GM21786 (cell line): ENCODE results near the gene POC1A.
"Not testable (repeated sequence)": the region's sequence is repeated elsewhere in the genome, so short reads cannot be mapped to it uniquely, and the experiment has no call there.

Experiments
- ATAC-seq: cut with Tn5 transposase; IDR thresholded peaks from one replicate; pipeline ENCODE4 v1.9.1; 2021; ENCODE audit not compliant: unreplicated experiment

Gene POC1A

GRCh38 chr3:52153389-52154096, 680 bp downstream of the POC1A start:
- no peak for ATAC-seq

DNA sequence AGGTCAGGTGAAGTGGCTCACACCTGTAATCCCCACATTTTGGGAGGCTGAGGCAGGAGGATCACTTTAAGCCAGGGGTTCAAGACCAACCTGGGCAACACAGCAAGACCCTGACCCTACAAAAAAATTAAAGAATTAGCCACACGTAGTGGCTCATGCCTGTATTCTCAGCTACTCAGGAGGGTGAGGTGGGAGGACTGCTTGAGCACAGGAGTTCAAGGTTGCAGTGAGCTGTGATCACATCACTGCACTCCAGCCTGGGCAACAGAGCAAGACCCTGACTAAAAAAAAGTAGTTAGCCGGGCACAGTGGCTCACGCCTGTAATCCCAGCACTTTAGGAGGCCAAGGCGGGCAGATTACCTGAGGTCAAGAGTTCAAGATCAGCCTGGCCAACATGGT, 2.2 kb downstream of the POC1A start:
- ATAC-seq: not testable (repeated sequence)

GRCh38 chr3:52150860-52151259, 3.4 kb downstream of the POC1A start:
- ATAC-seq: no peak

GRCh38 chr3:52150357-52150756, 3.9 kb downstream of the POC1A start:
- ATAC-seq: no peak

- no peak for ATAC-seq
Observed at GRCh38 chr3:52149726-52150125, 4.5 kb downstream of the POC1A start.

GRCh38 chr3:52149021-52149420, 5.2 kb downstream of the POC1A start:
- no peak for ATAC-seq

DNA sequence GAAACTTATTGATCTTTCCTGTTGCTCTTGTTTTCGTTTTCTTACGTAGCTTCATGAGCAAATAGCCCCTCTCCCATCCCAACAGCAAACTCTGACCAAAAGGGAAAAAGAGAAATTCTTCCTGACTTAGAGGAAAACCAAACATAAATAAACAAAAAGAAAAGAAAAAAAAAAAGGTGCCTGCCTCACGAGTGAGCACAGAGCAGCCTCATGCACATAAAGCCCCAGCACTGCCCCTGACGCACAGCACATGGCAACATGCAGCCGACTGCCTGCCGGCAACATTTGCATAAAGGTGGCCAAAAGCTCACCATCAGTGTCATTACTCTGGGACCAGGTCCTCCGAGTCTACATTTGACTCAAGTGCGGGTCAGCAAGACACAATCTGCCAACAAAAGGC, 6.4 kb downstream of the POC1A start:
- ATAC-seq: no peak

- ATAC-seq: no peak
Observed at GRCh38 chr3:52146811-52147210, 7.4 kb downstream of the POC1A start.

DNA sequence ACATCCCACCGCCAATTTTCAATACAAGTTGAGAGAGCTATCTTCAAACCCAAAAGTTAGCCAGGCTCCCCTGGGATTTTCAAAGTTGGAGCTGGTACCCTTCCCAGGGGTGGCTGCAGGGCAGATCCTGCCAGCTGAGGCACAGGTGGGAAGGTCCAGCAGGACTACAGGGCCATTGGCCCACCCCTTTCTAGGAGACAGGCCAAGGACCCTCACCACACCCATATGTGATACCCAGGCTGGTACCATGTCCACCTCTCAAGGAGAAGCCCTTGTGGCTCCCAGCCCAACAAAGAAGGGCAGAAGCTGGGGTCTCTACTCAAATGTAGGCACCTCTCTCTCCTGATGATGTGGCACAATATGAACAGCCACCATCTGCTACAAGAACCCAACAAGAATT, 8.0 kb downstream of the POC1A start:
- no peak for ATAC-seq

DNA sequence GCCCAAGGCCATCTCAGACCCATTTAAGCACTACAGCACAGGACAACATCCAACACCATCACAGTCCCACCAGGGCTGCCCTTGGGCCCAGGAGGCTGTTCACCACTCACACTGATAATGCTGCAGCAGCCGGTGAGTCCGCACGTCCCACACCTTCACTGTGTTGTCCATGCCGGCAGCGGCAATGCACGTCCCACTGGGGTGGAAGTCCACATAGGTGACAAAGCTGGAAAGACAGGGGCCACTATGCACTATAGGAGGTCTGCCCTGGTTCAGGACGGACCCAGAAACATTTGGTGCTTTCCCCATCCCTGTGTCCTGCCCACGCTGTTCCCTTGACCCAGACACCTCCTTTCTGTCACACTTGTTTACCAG, 8.5 kb downstream of the POC1A start:
- ATAC-seq: no peak

DNA sequence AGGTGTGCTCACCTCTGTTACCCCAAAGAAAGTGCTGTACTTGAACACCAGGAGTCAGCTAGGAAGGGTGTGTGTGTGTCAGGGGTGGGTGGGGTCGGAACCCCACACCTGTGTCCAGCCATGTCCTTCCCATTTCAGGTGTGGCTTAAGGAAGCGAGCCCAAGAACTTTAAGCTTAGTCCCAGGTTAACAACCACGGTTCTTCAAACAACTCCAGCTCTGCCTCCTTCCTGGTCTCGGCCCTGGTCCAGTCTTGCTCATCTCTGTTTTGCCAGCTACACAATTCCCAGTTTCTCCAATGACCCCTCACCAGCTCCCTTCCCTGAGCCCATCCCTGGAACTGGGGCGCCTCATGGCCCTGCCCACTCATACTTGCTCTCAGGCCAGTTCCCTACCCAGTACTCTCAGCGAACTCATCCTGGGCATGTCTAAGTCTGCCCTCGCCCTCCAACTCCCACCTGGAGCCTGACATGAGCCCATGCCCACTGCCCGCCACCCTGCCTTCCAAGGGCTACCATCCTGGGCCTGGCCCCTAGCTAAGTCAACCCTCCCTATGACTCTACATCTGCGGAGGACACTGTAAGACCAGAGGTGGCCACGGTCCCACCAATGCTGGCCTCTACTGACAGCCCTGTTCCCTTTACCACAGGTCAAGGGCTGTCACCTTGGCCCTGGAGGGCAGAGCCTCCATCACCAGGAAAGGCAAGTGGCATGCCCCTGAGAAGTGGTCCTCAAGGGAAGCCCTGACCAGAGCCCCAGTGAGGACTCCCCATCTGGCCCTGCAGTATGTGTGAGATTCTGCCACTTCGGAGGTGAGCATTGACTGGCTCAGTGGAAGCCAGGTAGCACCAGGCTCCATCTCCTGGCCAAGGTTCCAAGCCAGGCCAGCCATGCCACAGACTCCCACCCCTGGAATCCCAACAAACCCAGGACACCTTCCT, 9.2 kb downstream of the POC1A start:
- no peak for ATAC-seq

DNA sequence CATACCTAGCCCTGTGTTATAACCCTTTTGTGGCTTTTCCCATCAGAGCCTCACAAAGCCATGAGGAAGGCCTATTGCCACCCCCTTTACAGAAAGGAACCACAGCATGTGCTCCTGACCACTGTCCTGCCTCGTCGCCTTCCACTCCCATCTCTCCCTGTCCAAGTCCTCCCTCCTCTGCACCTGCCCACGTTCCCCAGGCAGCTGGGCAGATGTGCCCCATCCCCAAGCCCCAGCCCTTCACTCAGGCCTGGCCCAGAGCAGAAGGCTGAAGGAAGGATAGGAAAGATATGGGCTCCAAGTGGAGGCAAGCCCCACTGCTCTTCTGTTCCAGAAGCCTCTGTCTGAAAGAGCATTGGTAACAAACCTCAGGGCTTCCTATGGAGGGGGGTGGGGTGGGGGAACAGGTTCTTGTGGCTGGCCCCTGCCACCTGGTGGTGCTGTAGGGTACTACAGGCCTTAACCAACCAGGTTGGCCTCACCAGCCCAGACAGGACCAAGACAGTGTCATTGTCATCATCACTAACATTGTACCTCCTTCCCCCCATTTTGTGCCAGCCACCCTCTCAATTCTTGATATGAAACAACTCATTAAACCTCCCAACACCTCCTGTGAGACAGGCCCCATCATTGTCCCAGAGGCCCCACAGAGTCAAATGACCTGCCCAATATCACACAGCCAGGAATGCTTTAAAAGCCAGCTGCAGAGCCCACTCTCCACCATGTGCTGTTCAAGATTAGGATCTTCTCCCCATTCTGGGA, 10.0 kb downstream of the POC1A start:
- peak; percentile 69 for ATAC-seq

DNA sequence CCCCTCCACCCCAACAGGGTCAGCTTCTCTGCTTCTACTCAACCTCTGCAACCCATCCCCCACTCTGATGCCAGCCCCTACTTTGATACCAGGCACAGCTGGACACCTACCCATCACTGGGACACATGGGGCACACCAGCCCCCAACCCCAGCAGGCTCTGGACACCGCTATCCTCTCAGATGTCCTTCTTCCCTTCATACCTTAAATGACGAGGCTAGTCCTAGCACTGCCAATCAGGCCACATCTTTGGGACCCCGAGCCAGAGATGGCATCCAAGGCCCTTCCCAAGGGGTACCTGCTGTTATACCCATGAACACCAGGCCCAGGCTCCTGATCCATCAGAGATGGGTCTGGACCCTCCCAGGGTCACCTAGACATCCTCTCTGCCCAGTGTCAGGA, 10.6 kb downstream of the POC1A start:
- no peak for ATAC-seq

DNA sequence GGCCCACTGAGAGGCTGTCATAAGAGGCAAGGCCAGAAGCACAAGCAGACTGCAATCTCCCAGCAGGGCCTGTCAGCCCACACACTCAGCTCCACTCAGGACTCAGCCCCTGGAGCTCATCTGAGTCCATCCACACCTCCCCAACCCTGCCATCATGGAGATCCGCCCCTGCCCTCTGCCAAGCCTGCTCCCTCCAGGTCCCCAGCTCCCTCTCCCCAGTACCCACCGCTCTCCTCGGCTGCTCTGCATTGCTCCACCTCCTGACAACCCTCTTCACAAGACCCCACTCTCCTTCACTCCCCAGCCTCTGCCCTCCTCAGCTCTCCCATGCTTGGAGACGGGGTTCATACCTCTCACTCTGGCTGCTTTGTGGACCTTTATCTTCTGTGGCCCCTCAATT, 11.1 kb downstream of the POC1A start:
- no peak for ATAC-seq

DNA sequence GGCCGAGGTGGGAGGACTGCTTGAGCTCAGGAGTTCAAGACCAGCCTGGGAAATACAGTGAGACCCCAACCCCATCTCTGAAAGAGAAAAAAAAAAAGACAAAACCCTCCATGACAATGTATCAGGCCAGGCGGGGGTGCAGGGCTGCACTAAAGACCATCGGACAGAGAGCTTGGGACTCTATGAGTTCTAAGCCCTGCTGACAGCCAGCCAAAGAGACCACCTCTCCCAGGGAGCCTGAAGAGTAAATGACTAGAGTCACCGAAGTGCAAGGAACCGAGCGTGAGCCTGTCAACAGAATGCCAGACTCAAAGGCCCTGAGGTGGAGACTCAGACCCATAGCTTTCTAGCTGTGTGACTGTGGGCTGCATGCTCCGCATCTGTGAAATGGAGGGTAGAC, 12.5 kb downstream of the POC1A start:
- no peak for ATAC-seq

- ATAC-seq: no peak
Observed at GRCh38 chr3:52140769-52141168, 13.5 kb downstream of the POC1A start.

- ATAC-seq: no peak
Observed at GRCh38 chr3:52140000-52140399, 14.2 kb downstream of the POC1A start.

DNA sequence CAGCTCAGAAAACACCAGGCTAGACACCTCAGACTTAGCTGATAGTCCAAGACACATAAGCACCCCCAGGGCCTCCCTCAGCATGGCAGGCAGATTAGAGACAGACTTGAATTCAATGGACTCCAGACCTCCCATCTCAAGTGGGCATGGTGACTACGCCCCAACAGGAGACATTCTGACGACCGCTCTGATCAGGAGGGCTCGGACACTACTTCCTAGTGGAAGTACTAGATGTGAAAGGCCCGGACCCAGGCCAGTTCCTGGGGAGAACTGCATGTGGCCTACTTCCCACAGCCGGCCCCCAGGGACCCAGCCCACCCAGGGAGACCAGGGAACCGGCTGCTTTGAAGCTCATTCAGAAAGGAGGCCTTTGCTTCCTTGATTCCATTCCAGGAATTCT, 16.9 kb downstream of the POC1A start:
- no peak for ATAC-seq

- ATAC-seq: no peak
Observed at GRCh38 chr3:52136513-52136912, 17.7 kb downstream of the POC1A start.

DNA sequence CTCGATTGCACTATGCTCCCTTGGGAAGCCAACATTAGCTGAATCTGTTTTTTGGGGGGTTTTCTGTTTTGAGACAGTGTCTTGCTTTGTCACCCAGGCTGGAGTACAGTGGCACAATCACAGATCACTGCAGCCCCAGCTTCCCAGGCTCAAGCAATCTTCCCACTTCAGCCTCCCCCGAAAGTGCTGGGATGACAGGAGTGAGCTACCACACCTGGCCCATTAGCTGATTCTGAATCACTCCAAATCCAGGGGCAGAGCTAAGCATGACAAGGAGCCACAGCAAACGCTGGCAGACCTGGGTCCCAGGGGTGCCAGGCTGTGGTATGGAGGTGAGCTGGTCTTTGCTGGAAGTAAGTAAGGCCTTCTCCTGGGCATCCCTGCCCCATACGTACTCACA, 18.9 kb downstream of the POC1A start:
- ATAC-seq: no peak

- ATAC-seq: no peak
Observed at GRCh38 chr3:52134761-52135160, 19.5 kb downstream of the POC1A start.

DNA sequence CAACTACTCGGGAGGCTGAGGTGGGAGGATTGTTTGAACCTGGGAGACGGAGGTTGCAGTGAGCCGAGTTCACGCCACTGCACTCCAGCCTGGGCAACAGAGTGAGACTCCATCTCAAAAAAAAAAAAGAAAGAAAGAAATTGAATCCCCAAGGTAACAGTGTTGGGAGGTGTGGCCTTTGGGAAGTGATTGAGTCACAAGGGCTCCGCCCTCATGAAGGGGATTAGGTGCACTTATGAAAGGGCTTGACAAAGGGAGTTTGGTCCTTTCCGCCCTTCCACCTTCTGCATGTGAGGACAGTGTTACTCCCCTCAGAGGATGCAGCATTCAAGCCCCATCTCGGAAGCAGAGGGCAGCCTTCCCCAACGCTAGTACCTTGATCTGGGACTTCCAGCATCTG, 21.3 kb downstream of the POC1A start:
- no peak for ATAC-seq
